ENCODE results near the gene CBARP.

DNA sequence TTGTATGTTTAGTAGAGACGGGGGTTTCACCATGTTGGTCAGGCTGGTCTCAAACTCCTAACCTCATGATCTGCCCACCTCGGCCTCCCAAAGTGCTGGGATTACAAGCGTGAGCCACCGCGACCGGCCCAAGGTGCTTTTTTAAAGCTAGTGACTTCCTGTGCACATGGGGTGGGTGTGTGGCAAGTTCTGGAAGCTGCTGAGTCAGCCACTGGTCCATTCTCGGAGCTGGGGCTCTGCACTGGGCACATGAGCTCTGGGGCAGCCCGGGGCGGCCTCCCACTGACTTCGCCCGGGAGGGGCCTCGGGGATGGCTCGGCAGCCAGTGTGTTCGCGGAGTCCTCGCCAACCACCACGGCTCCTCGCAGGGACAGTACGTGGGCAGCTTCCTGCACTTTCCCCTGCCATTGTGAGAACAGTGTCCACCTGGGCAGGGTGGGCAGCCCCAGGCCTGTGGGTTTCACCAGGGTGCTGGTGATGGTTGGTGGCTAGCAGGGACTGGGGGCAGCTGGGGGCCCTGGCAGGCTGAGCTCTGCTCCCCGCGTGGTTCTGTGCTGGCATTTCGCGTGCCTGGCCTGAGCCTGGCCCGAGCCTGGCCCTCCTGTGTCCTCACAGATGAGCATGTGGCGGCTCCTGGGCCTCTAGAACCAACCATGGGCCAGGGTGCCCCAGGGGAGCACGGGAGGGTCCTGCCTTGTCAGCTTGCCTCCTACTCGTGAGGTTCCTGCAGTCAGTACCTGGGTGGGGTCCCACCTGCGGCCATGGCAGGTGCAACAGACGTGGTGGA is 12.2 kb downstream of the CBARP start:
- TF ChIP-seq EZH2phosphoT487 (IDR thresholded peaks at IDR 0.05; ENCODE audit: insufficient read depth, low read depth) (no peak), EZH2 (IDR thresholded peaks at IDR 0.05; ENCODE audit: insufficient read depth, poor library complexity, severe bottlenecking) (no peak)

Data from GM23248 (cell line).